Stimulated activated memory B cell treated with anti-CD40 and anti-IgM and Interleukin-4, amounts not matched to agents 10 μg/mL and 1 μg/mL and 100 μg/mL, for 72 hours (primary cell): Measurements from ENCODE around the gene TTC28.

Experiments
- ATAC-seq: fragments of 150-1000 bp; cut with Tn5 transposase; 2 replicates; pipeline ENCODE4 v1.10.0; 2021
- H3K27ac Mint-ChIP-seq: one replicate; pipeline ENCODE4 v1.8.0; 2022; ENCODE audit warnings: mild to moderate bottlenecking, mixed read lengths
- H3K27me3 Mint-ChIP-seq: one replicate; pipeline ENCODE4 v1.8.0; 2022; ENCODE audit warnings: mixed read lengths
- H3K36me3 Mint-ChIP-seq: one replicate; pipeline ENCODE4 v1.8.0; 2022; ENCODE audit warnings: mixed read lengths
- H3K4me1 Mint-ChIP-seq: one replicate; pipeline ENCODE4 v1.8.0; 2022; ENCODE audit warnings: mixed read lengths
- H3K4me3 Mint-ChIP-seq: one replicate; pipeline ENCODE4 v1.8.0; 2022; ENCODE audit warnings: mild to moderate bottlenecking, moderate library complexity, mixed read lengths
- H3K9me3 Mint-ChIP-seq: one replicate; pipeline ENCODE4 v1.8.0; 2022; ENCODE audit warnings: mixed read lengths

The TTC28 gene

DNA sequence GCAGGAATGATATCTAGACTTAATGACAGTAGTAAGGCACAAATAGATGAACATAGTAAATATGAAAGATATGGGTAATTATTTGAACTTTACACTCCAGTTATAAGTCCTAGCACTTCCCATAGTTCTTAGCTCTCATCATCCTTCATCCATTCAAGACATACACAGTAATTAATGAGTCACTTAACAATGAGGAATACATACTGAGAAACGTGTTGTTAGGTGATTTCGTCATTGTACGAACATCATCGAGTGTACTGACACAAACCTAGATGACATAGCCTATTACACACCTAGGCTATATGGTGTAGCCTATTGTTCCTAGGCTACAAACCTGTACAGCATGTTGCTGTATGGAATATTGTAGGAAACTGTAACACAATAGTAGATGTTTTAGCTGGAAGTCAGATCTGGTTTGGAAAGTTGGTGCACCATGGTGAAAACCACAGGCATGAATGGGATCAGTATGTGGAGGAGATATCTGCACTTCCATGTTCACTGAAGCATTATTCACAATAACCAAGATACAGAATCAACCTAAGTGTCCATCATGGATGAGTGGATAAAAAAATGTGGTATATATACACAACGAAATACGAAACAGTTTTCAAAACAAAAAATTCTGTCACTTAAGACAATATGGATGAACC, 530.7 kb downstream of the TTC28 start:
- no peak overlapping the region for H3K27ac Mint-ChIP-seq
- no peak overlapping the region for H3K4me3 Mint-ChIP-seq

DNA sequence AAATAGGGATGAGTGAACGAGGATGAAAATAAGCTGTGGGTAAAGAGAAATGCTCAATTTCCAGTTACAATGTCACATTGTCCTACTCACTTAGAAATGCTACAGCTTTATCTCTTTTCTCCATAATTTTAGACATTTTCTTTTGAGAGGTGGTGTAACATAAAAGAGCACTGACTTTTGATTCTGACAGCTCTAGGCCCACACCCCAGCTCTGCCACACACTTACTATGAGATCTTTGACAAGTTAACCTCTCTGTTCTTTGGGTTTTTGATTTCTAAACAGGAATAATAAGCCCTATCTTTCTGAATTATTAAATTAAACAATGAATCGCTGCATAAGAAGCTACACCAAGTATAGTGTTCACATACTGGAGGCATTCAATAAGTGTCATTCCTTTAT, 532.2 kb downstream of the TTC28 start:
- Mint-ChIP-seq H3K27me3 (no peaks in the 10 kb centered on the region), H3K4me3 (no peak overlapping the region), H3K27ac (no peak overlapping the region), H3K36me3 (no peaks in the 10 kb centered on the region), H3K4me1 (no peaks in the 10 kb centered on the region), H3K9me3 (no peaks in the 10 kb centered on the region)
- no peak for ATAC-seq

More for the DNA sequence above, 530.7 kb downstream of the TTC28 start:
- no peak for ATAC-seq
- Mint-ChIP-seq H3K36me3 (no peaks in the 10 kb centered on the region), H3K4me1 (no peaks in the 10 kb centered on the region), H3K9me3 (no peaks in the 10 kb centered on the region), H3K27me3 (no peaks in the 10 kb centered on the region)

DNA sequence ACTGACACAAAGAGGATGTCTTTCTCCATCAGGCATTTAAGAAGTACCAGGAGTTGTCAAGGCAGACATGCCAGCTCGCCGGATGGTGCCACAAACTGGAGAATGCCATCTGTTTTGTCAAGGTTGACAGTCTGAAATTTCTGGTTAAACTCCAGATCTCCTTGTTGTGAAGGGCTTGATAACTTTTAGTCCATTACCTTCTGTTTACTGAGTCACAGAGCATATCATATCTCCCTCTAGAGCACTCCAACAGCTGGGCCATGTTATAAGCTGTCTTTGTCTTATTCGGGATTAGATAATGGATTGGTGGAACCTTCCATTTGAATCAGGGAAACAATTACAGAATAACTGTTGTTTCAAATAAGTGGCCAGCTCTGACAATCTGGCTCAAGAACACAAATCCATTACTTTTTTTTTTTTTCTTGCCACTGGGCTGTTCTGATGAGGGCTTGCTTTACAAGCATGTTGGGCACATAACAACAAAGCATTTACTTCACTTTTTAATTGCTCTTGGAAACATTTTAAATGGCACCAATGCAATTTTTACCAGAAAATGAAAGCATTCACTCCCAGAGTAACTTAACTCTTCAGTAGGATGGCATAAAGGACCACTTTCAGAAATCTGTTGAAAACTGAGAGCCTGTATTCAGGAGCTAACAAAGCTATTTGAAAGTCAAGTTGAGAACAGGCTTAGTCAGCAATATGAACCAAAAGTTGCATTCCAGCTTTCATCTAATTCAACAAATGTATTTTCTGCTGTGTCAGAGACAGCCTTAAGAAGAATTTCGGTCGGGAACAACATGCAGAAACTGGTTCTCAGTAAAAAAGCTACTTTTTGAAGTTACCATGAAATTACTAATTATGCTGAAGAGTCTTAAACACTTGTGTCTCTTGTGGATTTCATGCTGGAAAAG, 533.0 kb downstream of the TTC28 start:
- Mint-ChIP-seq H3K4me3 (no peak overlapping the region), H3K27ac (no peak overlapping the region), H3K27me3 (no peaks in the 10 kb centered on the region), H3K4me1 (no peaks in the 10 kb centered on the region), H3K36me3 (no peaks in the 10 kb centered on the region), H3K9me3 (no peaks in the 10 kb centered on the region)
- ATAC-seq, result no peak

DNA sequence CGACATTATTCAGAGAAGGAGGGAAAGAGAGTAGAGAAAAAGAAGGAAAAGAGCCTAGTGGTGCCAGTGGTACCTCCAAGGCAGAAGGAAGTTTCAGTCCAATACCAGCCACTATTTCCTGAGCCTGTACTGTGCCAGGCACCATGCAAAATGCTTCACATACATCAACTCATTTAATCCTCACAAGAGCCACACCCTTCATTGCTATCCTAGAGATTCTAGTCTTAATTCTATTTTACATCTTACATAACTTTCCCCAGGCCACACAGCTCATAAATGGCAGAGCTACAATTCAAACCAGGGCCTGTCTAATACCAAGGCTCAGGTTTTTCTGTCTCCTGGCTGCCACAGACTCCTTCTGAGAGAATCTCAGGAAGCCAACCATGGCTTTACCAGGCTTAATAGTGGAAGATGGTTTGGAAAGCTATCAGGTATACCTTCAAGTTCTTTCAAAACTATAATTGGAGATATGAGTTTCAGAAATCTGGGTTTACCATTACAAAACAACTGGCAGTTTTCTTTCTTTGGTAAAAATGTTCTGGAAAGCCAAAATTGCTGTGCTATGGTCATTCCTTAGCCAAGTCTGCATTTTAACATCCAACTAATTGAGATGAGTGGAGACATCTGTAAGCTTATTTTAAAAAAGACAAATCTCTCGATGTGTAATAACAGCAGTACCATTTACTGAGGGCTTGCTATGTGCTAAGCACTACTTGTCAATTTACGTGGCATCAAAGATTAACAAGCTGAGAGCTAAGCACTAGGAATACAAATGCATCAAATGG, 535.5 kb downstream of the TTC28 start:
- no peak for ATAC-seq
- H3K9me3 Mint-ChIP-seq, result no peaks in the 10 kb centered on the region

DNA sequence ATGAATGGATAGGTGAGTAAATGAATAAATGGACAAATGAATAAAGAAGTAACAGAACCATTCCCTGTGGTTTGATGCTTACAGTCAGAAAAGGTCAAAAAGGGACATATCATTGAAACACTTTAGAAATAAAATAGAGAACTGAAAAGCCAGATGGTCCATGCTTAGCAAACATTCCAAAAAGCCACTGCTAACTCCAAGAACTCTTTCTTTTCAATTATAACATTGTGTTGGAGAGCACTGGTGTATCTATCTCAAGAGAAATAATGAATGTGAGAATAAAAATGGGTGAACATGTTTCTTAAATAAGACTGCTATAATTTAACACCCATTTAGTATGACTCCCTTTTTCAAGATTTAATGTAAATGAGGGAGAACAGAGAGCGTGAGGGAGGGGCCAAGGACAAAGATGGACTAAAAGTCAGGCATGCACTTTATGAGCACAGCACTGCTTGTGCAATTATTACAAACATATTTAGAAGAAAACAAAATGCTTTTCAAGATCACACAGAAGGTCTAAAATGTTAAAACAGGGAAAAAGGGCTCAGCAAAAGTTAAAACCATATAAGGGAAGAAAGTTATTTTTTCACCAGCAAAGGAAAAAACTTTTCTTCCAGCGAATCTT, 536.3 kb downstream of the TTC28 start:
- Mint-ChIP-seq H3K36me3 (no peaks in the 10 kb centered on the region), H3K4me1 (no peaks in the 10 kb centered on the region), H3K27me3 (peaks cover 9% of the 10 kb centered on the region), H3K9me3 (no peaks in the 10 kb centered on the region), H3K4me3 (no peak overlapping the region), H3K27ac (no peak overlapping the region)
- no peak for ATAC-seq

More for the DNA sequence above, 535.5 kb downstream of the TTC28 start:
- Mint-ChIP-seq H3K27me3 (peaks cover 9% of the 10 kb centered on the region), H3K4me1 (no peaks in the 10 kb centered on the region), H3K27ac (no peak overlapping the region), H3K4me3 (no peak overlapping the region), H3K36me3 (no peaks in the 10 kb centered on the region)

DNA sequence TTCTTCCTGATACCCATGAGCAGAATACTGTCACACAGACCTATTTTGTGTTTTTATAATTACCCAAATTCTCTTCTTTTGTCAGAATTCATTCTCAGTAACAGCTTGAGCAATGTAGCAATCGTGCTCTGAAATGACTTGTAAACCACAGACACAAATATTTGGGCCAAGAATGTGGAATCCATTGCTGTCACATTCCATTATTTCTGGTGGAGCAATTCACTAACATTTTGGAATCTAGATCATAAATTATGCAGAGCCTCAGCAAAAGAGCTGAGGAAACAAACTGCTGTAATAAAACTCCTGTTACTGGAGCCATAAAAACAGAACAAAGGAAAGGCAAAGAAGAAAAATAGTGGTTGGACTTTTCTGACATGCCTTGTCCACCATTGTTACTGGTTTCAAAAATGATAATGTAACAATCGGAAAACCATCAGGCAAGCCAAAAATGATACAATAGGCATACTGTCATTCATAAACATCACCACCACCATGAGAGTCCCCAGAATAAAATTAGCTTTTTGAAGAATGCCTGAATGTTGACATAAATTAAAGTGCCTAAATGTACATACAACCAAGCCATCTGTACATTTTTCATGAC, 537.2 kb downstream of the TTC28 start:
- H3K4me3 Mint-ChIP-seq, result no peak overlapping the region
- no peak for ATAC-seq
- H3K27ac Mint-ChIP-seq, result no peak overlapping the region
- no peaks in the 10 kb centered on the region for H3K4me1 Mint-ChIP-seq
- H3K36me3 Mint-ChIP-seq, result no peaks in the 10 kb centered on the region
- H3K27me3 Mint-ChIP-seq, result peaks cover 9% of the 10 kb centered on the region
- H3K9me3 Mint-ChIP-seq, result no peaks in the 10 kb centered on the region

DNA sequence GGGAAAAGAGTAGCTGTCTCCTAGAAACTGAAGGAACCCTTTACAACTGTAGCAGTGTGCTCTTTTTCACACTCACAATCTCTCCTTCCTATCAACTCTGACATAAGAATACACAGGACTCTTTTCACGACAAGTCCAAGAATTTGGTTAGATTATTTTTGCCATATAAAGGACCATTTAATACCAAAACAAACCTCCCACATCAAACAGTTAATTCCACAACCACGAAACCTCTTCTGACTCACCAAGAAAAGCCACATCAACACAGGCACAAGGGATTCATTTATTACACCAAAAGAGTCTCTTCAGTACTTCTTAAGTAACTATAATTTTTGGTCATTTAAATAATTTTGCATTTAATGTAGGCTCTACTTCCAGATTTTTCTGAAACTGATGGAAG, 538.0 kb downstream of the TTC28 start:
- H3K9me3 Mint-ChIP-seq, result no peaks in the 10 kb centered on the region

DNA sequence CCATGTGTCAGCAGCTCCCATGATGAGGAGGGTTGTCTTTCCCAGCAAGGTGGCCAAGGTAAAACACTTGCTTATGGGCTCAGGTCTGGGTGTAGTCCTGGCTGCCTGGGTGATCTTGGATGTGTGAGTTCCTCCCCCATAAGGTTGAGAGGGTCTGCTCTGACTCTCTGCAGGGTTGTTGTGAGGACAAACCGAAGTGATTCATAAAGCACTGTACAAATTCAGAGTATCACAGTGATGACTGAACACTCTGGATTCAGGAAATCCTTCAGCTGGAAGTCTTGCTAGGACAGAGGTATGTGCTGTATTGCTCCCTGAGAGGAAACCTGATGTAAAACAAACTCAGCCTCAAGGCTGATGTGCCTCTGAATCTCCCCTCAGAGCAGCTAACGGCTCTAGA, 539.7 kb downstream of the TTC28 start:
- Mint-ChIP-seq H3K9me3 (no peaks in the 10 kb centered on the region), H3K4me1 (no peaks in the 10 kb centered on the region), H3K27me3 (peaks cover 9% of the 10 kb centered on the region), H3K27ac (no peak overlapping the region), H3K4me3 (no peak overlapping the region), H3K36me3 (no peaks in the 10 kb centered on the region)
- no peak for ATAC-seq

More for the DNA sequence above, 538.0 kb downstream of the TTC28 start:
- no peak for ATAC-seq
- H3K36me3 Mint-ChIP-seq, result no peaks in the 10 kb centered on the region
- H3K27me3 Mint-ChIP-seq, result peaks cover 9% of the 10 kb centered on the region
- no peak overlapping the region for H3K4me3 Mint-ChIP-seq
- no peak overlapping the region for H3K27ac Mint-ChIP-seq
- no peaks in the 10 kb centered on the region for H3K4me1 Mint-ChIP-seq

DNA sequence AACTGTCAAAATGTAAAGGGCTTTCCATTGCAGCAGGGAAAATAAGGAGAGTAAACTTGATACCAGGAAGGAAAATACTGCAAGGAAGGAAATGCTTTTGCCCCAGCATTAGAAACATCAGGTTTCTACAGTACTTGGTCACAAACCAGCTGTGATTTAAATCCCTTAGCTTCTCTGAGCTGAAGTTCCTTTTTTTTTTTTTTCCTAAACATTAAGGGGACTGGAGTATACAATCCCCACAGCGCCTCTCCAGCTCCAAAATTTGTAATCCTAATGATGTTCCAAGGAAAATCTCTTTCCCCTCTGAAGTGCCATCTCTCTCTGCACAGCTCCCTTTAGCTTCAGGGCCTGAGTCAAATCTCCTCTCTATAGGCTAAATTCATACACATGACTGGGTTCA, 540.1 kb downstream of the TTC28 start:
- ATAC-seq, result no peak
- no peaks in the 10 kb centered on the region for H3K4me1 Mint-ChIP-seq
- H3K9me3 Mint-ChIP-seq, result no peaks in the 10 kb centered on the region
- peaks cover 9% of the 10 kb centered on the region for H3K27me3 Mint-ChIP-seq
- H3K4me3 Mint-ChIP-seq, result no peak overlapping the region
- H3K27ac Mint-ChIP-seq, result no peak overlapping the region
- no peaks in the 10 kb centered on the region for H3K36me3 Mint-ChIP-seq

DNA sequence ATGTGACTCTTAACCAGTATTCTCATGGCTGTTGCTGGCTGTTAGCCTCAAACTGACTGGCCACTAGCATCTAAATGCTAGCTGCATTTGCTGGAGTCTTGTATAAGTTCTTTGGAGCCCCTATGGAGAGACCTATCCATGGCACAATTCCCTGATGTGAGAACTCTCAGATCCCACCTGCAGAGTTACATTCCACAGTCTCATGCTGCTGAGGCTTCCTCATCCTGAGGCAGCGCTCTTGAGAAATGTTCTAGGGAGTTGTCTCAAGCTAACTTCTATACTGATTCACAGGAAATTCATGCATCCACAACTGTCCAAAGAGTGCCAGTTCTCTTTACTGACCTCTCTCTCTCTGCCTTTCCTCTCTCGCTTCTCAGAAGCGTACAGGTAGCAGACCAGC, 542.6 kb downstream of the TTC28 start:
- H3K4me1 Mint-ChIP-seq, result no peaks in the 10 kb centered on the region
- no peaks in the 10 kb centered on the region for H3K36me3 Mint-ChIP-seq
- H3K9me3 Mint-ChIP-seq, result no peaks in the 10 kb centered on the region
- no peak for ATAC-seq
- no peak overlapping the region for H3K4me3 Mint-ChIP-seq
- H3K27ac Mint-ChIP-seq, result no peak overlapping the region
- peaks cover 9% of the 10 kb centered on the region for H3K27me3 Mint-ChIP-seq

DNA sequence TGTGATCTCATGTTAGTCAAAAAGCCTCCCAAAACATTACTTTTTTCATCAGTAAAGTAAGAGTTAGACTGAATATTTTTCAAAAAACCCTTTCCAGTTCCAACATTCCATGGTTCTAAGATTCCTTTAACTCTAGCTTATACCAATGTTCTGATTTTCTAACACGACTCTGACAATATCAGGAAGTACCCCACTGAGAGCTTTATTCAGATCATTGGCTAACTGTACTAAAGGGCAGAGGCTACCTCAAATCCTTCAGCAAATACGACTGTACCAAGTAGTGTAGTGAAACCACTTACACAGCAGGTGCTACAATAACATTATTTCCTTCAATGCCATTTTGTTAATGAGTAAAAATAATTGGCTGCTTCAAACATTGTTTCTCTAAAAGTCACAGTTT, 547.2 kb downstream of the TTC28 start:
- Mint-ChIP-seq H3K27me3 (no peaks in the 10 kb centered on the region), H3K27ac (no peak overlapping the region), H3K4me3 (no peak overlapping the region), H3K36me3 (no peaks in the 10 kb centered on the region), H3K9me3 (no peaks in the 10 kb centered on the region), H3K4me1 (no peaks in the 10 kb centered on the region)
- no peak for ATAC-seq

DNA sequence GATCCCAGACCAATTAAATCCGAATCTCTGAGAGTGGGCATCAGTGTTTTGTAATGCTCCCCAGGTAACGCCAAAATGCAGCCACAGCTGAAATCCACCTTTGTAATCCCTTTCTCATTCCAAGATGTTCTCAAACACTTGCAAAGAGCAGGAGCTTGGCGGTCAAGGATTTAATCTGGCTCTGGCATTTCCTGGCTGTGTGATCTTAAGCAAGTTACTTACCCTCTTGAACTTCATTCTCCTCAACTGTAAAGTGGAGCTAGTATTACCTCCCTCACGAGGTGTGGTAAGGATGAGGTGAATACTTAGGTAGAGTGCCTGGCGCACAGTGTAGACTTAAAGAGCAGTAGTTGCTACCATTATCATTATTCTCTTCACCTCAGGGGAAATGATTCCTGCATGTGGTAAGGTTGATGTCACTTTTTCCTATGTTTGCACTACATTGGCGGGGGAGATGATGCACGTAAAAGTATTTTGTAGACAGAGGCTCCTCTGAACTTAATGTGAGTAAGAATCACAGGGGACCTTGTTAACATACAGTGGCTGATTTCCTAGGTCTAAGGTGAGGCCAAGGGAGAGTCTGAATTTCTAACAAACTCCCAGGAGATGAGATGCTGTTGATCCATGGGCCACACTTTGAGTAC, 550.2 kb downstream of the TTC28 start:
- Mint-ChIP-seq H3K27ac (no peak overlapping the region), H3K27me3 (peaks cover under 1% of the 10 kb centered on the region), H3K9me3 (no peaks in the 10 kb centered on the region), H3K4me1 (no peaks in the 10 kb centered on the region), H3K36me3 (no peaks in the 10 kb centered on the region), H3K4me3 (no peak overlapping the region)
- no peak for ATAC-seq

DNA sequence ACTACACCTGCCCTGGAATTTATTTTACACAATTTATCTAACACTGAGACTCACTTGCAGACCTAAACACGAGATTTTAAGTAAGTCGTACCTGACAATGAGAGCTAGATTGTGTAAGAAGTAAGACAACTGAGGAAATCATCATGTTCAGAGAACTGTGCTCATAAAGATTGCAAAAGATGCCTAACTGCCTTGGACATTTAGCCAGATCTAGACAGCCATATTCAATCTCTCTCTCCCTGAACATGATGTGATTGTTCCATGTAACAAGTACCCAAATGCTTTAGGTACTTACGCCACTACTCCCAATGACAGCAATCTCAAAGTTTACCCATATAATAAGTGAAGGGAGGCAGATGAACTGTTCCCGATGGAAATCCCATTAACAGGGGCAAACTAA, 550.8 kb downstream of the TTC28 start:
- no peak for ATAC-seq
- Mint-ChIP-seq H3K27ac (no peak overlapping the region), H3K9me3 (peaks cover 2% of the 10 kb centered on the region), H3K4me3 (no peak overlapping the region), H3K4me1 (no peaks in the 10 kb centered on the region), H3K36me3 (no peaks in the 10 kb centered on the region), H3K27me3 (peaks cover 6% of the 10 kb centered on the region)

DNA sequence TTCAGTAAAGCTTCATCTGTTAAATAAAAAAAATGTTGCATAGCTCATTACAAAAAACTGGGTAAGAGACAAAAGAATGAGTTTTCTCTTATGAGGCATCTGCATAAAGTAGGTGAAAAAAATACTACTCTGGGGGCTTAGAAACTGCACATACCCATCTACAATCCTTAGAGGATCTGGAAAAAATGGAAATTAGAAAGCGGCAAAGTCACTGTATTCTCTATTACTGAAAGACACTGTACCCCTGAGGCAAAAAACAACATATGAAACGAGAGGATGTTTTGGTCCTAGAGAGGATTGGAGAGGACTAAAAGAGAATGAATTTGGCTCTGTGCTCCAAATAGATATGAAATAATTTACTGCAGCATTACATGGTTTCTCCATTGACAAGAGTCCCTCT, 553.8 kb downstream of the TTC28 start:
- Mint-ChIP-seq H3K4me1 (no peaks in the 10 kb centered on the region), H3K27me3 (peaks cover 18% of the 10 kb centered on the region), H3K4me3 (no peak overlapping the region), H3K36me3 (no peaks in the 10 kb centered on the region), H3K27ac (no peak overlapping the region), H3K9me3 (peaks cover 2% of the 10 kb centered on the region)
- ATAC-seq, result no peak
